HG03565 (cell line): Measurements from ENCODE around the gene C19orf44.
"Not testable (repeated sequence)": the region's sequence is repeated elsewhere in the genome, so short reads cannot be mapped to it uniquely, and the experiment has no call there.

Experiments
- ATAC-seq: cut with Tn5 transposase; IDR thresholded peaks from one replicate; pipeline ENCODE4 v1.9.1; 2021; ENCODE audit warnings: mild to moderate bottlenecking, moderate library complexity; ENCODE audit not compliant: unreplicated experiment

C19orf44 gene

DNA sequence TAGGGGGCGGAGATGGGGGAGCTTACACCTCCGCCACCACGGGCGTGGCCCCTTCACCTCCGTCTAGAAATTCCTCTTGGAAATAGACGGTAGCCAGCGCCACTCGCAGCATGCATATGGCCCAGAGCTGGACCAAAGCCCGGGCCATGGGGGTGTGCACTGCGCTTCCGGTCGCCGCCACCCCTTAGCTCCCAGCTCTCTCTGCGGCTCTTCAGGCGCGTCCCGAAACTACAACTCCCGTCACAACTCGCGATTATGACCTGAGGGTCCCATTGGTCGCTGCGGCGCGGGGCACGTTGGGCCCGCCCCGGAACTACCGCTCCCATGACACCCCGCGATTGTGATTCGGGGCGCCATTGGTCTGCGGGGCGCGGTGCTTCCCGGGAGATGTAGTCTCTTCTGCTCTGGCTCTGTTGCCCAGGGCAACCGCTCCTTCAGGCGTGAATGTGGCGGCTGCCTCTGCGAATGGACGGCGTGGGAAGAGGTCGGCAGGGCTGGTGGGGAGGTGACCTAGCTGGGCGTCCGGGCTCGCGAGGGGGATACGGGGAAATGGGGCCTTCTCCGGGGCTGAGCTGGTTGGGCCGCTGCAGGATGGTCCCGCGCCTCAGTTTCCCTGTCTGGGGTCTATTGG is at the start of gene C19orf44, which contains the start of gene CALR3:
Gene C19orf44, plus strand, starts transcription at position 413 of the 631 bp plus-strand sequence. CDS start 4,399 bp downstream, outside the sequence.
Gene CALR3, minus strand, starts transcription at position 186 of the 631 bp plus-strand sequence. Its CDS starts 38 bp downstream, at position 148.
- peak; percentile 96 for ATAC-seq

GRCh38 chr19:16446724-16447368 is 49.3 kb upstream of the C19orf44 start:
- ATAC-seq: peak; percentile 26

DNA sequence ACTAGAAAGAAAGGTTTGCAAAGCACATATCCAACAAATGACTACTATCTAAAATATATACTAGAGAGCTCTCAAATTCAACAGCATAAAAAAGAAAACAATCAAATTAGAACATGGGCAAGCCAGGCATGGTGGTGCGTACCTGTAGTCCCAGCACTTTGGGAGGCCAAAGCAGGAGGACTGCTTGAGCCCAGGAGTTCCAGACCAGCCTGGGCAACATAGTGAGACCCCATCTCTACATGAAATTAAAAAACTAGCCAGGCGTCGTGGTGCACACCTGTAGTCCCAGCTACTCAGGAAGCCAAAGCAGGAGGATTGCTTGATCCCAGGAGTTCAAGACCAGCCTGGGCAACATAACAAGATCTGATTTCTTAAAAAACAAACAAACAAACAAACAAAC is 47.3 kb upstream of the C19orf44 start:
- ATAC-seq: not testable (repeated sequence)

DNA sequence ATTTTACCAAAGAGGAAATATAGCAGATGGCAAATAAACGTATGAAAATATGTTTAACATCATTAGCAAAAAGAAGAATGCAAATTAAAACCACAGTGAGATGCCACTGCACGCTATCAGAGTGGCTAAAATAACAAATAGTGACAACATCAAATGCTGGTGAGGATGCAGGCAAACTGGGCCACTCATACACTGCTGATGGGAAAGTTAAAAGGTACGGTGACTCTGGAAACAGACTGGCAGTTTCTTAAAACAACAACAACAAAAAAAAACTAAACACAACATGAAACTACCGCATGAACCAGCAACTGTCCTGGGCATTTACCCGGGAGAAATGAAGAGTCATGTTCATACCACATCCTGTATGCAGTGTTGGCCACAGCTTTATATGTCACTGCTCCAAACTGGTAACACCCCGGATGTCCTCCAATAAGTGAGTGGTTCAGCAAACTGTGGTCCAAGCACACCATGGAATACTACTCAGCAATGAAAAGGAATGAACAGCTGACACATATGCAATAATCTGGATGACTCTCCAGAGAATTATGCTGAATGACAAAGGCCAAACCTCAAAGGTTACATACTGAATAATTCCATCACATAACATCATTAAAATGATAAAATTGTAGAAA is 46.7 kb upstream of the C19orf44 start:
- ATAC-seq: peak; percentile 32

GRCh38 chr19:16452325-16452724 is 43.9 kb upstream of the C19orf44 start:
- ATAC-seq: no peak

GRCh38 chr19:16454351-16454918 is 41.8 kb upstream of the C19orf44 start:
- ATAC-seq: no peak

DNA sequence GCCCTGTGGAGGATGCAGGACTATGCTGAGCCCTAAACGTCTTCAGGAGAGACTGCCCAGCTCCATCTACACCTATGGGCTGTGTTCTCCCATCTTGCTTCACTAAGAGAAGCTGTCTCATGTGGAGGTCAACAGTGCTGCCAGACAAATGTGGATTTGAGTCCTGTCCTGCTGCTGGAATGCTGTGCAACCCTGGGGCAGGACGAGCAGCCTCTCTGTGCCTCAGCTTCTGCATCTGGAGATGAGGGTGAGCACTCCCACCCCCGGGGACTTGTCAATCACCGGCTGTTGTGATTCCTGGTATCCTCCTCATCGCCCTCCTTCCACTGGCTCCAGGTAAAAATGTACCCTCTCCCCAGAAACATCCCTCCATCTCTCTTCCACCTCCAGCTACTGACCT is 40.7 kb upstream of the C19orf44 start:
- no peak for ATAC-seq

DNA sequence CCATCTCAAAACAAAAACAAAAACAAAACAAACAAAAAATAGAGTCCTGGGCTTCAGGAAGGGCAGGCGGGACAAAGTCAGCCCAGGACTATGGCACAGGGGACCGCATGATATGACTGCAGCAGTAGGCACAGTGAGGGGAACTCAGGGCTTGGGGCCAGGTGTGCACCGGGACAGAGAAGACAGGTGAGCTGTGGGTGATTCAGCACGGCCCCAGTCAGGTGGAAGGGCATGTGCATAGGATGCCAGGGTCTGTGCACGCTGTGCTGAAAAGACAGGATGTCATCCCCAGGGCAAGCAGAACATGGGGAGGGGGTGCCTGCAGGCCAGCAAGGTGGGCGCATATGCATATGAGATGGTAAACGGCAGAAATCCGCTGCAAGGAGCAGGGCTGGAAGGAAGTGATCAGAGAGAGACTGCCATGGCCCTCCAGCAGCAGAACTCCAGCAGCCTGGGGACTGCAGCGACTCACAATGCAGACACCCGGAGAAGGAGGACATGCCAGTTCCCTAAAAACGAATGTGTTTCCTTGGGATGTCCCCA is 39.5 kb upstream of the C19orf44 start:
- no peak for ATAC-seq

- ATAC-seq: no peak
These were observed 38.8 kb upstream of the C19orf44 start for GRCh38 chr19:16457195-16457953.

GRCh38 chr19:16457954-16458331 is 38.3 kb upstream of the C19orf44 start:
- ATAC-seq: no peak

GRCh38 chr19:16458391-16459341 is 37.5 kb upstream of the C19orf44 start:
- ATAC-seq: no peak

DNA sequence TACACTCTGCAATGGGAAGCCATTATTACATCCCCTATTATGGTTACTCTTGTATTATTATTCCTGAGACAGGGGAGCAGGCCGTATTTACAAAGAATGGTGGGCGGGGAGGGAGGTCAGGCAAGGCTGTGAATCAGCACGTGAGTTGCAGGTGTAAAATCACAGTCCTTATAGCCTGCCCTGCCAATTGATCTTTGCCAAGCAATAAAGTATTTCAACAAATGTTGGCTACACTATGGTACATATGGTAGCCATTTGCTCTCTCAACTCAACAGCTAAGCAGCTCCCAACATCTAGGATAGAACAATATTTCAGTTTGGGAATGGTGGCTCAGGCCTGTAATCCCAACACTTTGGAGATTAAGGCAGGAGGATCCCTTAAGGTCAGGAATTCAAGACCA is 36.5 kb upstream of the C19orf44 start:
- no peak for ATAC-seq

- no peak for ATAC-seq
These were observed 35.7 kb upstream of the C19orf44 start for GRCh38 chr19:16460454-16460853.

DNA sequence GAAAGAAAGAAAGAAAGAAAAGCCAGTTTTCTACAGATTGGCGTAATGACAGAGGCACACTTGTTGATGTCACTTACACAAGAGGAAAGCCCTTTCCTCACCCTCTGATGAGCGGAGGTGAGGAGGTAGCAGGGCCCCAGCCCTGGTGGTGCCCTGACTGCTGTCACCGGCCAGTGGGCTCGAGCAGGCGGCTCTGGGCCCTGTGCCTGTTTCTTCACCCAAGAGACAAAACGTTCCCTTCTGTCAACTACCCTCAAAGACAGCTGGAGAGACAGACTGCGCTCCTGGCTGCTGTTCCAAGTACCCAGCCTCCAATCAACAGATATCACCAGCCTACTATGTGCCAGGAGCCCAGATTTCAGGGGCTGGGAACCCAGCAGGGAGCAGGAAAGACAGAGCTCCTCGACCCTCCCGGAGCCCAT is 34.6 kb upstream of the C19orf44 start:
- no peak for ATAC-seq

DNA sequence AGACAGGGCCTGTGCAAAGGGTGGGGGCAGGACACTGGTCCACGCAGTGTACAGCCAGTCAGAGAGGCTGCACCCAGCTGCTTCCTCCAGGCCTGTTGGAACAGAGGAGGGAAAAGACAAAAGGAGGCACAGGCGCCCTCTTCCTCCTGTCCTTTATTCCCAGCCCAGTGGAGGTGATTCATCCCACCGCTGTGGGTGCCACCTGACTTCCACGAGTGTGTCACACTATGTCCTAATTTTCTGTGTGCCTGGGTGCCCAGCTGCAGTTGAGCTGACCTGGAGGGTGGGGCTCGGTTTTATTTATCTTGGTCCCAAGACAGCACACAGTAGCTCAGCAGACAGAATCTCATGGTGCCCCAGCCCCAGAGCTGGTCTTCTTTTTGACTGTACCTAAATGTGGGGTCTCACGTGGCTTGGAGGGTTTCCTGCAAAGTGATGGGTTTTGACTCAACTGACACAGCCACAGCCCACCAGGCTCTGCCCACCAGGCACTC is 33.4 kb upstream of the C19orf44 start:
- no peak for ATAC-seq

DNA sequence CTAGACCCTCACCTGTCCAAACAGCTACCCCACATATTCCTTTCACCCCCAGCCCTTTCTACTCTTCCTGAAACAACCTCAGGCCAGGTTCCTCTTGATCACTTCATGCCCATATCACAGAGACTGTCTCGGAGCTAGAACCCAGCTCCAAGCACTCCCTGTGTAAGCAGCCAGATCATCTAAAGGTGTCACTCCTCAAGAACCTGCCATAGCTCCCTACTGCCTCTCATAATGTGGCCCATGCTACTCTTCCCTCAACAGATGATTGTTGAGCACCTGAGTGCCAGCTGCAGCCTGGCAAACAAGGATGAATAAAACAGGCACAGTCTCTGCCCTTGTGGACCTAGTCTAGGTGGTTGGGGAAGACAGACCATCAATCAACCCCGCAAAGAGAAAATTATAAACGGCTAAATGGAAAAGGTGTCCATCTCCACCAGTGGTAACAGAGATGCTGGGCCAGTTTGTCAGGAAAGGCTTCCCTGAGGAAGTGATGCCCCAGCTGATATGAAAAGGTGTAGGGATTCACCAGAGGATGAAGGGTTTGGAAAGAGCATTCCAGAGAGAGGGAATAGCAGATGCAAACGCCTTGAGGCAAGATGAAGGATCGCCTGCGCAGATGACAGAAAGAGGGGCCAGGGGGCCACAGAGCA is 32.7 kb upstream of the C19orf44 start:
- no peak for ATAC-seq

DNA sequence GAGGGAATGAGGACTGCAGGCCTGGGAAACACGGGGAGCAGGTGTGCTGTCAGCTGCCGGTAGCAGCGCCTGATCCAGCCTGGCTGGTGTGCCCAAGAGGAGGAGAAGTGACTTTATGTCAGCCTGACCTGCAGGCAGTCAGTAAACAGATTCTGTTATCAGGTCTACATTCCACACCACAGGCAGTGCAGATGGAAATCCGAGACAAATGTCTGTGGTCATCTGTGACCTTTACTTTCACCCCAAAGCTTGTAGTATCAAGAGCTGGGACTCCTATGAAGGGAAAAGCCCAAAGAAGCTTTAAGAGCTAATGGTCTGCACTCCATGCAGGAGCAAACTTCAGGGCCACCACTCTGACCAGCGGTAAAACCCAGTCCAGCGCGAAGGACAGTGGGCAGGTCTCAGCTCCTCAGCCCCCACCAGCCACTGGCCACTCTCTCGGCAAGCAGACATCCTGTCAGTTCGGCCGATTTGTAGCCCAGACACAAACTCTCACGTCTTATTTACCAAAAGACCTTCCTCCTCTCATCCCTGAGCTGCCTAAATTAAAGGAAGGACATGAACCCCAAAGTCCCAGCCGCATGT is 32.1 kb upstream of the C19orf44 start:
- ATAC-seq: no peak

- no peak for ATAC-seq
These were observed 31.0 kb upstream of the C19orf44 start for GRCh38 chr19:16465239-16465638.
